ENCODE data around the gene ZNF268. TPM values are rescaled to one million over a fixed set of nuclear protein-coding genes. Genes with fewer than 3 reads are reported as not detected.

ZNF268 gene
- total and polyA plus RNA-seq, 2 donors (not counting 1 experiment from before 2014, with no cell fraction given), result 11.6 to 28.6 TPM

DNA sequence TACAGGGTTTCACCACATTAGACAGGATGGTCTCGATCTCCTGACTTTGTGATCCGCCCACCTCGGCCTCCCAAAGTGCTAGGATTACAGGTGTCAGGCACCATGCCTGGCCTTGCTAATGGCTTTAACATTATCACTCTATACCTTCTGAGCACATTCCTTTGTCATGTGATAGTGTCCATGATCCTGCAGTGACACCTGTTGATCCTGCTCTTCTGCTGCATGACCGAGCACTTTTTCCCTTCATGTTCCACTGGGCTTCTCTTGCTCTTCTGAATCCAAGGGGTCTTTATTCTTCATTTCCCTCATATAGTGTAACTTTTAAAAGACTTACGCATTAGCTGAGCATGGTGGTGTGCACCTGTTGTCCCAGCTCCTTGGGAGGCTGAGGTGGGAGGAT is 11.6 kb downstream of the ZNF268 start:
- no peak for DNase-seq (ENCODE audit: low read depth in 2 of 2)
- Histone ChIP-seq H3K36me3 (ENCODE audit: control insufficient read depth, insufficient read depth, low read length) (peaks cover 23% of the 10 kb centered on the region), H3K27ac (ENCODE audit: insufficient read depth, low read length) (no peak overlapping the region), H3K9me3 (ENCODE audit: control insufficient read depth, insufficient read depth, low read depth, low read length) (peaks cover 2% of the 10 kb centered on the region), H4K20me1 (ENCODE audit: control insufficient read depth, extremely low read depth, insufficient read depth, low read length) (no peaks in the 10 kb centered on the region), H3K4me1 (ENCODE audit: control insufficient read depth, extremely low read depth, insufficient read depth, low read length) (no peaks in the 10 kb centered on the region), H3K79me2 (ENCODE audit: control insufficient read depth, insufficient read depth, low read length) (no peaks in the 10 kb centered on the region), H2AFZ (ENCODE audit: low read length) (no peak overlapping the region), H3K4me2 (ENCODE audit: extremely low read depth, insufficient read depth, low read length) (no peak overlapping the region), H3K4me3 (replicated peaks in 1 of 4; ENCODE audit: control extremely low read depth in 1 of 4, insufficient read depth in 1 of 4, low read depth in 3 of 4, low read length in 4 of 4) (no peak overlapping the region), H3K9ac (ENCODE audit: insufficient read depth, low read length) (no peak overlapping the region), H3K27me3 (ENCODE audit: control insufficient read depth, insufficient read depth, low read length) (no peaks in the 10 kb centered on the region)
- no peak for TF ChIP-seq EZH2 (IDR thresholded peaks at IDR 0.05; ENCODE audit: low read length, missing control alignments)

GRCh38 chr12:133201888-133202287 is 20.6 kb downstream of the ZNF268 start:
- Histone ChIP-seq H3K4me3 (replicated peaks in 1 of 4; ENCODE audit: control extremely low read depth in 1 of 4, insufficient read depth in 1 of 4, low read depth in 3 of 4, low read length in 4 of 4) (no peak overlapping the region), H3K36me3 (ENCODE audit: control insufficient read depth, insufficient read depth, low read length) (peaks cover 5% of the 10 kb centered on the region), H3K9me3 (ENCODE audit: control insufficient read depth, insufficient read depth, low read depth, low read length) (peaks cover 19% of the 10 kb centered on the region), H3K79me2 (ENCODE audit: control insufficient read depth, insufficient read depth, low read length) (no peaks in the 10 kb centered on the region), H3K27ac (ENCODE audit: insufficient read depth, low read length) (no peak overlapping the region), H2AFZ (ENCODE audit: low read length) (no peak overlapping the region), H3K4me2 (ENCODE audit: extremely low read depth, insufficient read depth, low read length) (no peak overlapping the region), H4K20me1 (ENCODE audit: control insufficient read depth, extremely low read depth, insufficient read depth, low read length) (no peaks in the 10 kb centered on the region), H3K27me3 (ENCODE audit: control insufficient read depth, insufficient read depth, low read length) (no peaks in the 10 kb centered on the region), H3K4me1 (ENCODE audit: control insufficient read depth, extremely low read depth, insufficient read depth, low read length) (no peaks in the 10 kb centered on the region), H3K9ac (ENCODE audit: insufficient read depth, low read length) (no peak overlapping the region)
- no peak for DNase-seq (ENCODE audit: low read depth in 2 of 2)
- TF ChIP-seq EZH2 (IDR thresholded peaks at IDR 0.05; ENCODE audit: low read length, missing control alignments) (no peak), CTCF (conservative IDR thresholded peaks at IDR 0.05 in 1 of 2, IDR thresholded peaks at IDR 0.05 in 1 of 2; ENCODE audit: low read depth in 1 of 2, low read length in 2 of 2) (no peak)

DNA sequence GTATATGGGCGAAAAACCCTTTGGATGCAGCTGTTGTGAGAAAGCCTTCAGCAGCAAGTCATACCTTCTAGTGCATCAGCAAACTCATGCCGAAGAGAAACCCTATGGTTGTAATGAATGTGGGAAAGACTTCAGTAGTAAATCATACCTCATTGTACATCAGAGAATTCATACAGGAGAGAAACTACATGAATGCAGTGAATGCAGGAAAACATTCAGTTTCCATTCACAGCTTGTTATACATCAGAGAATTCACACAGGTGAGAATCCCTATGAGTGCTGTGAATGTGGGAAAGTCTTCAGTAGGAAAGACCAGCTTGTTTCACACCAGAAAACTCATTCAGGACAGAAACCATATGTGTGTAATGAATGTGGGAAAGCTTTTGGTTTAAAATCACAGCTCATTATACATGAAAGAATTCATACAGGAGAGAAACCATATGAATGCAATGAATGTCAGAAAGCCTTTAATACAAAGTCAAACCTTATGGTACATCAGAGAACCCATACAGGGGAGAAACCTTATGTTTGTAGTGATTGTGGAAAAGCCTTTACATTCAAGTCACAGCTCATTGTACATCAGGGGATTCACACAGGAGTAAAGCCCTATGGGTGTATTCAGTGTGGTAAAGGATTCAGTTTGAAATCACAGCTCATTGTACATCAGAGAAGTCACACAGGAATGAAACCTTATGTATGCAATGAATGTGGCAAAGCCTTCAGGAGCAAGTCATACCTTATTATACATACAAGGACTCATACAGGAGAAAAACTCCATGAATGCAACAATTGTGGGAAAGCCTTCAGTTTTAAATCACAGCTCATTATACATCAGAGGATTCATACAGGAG is 21.4 kb downstream of the ZNF268 start:
- H3K4me1 ChIP-seq (ENCODE audit: control insufficient read depth, extremely low read depth, insufficient read depth, low read length), result no peaks in the 10 kb centered on the region
- peak; percentile 28 to 31 for DNase-seq (ENCODE audit: low read depth in 2 of 2)
- no peak overlapping the region for H3K9ac ChIP-seq (ENCODE audit: insufficient read depth, low read length)
- no peak overlapping the region for H3K4me2 ChIP-seq (ENCODE audit: extremely low read depth, insufficient read depth, low read length)
- H3K27me3 ChIP-seq (ENCODE audit: control insufficient read depth, insufficient read depth, low read length), result no peaks in the 10 kb centered on the region
- H4K20me1 ChIP-seq (ENCODE audit: control insufficient read depth, extremely low read depth, insufficient read depth, low read length), result no peaks in the 10 kb centered on the region
- no peaks in the 10 kb centered on the region for H3K79me2 ChIP-seq (ENCODE audit: control insufficient read depth, insufficient read depth, low read length)
- H3K36me3 ChIP-seq (ENCODE audit: control insufficient read depth, insufficient read depth, low read length), result peaks cover 5% of the 10 kb centered on the region
- TF ChIP-seq CTCF (conservative IDR thresholded peaks at IDR 0.05 in 1 of 2, IDR thresholded peaks at IDR 0.05 in 1 of 2; ENCODE audit: low read depth in 1 of 2, low read length in 2 of 2), result no peak
- no peak overlapping the region for H3K27ac ChIP-seq (ENCODE audit: insufficient read depth, low read length)
- H3K9me3 ChIP-seq (ENCODE audit: control insufficient read depth, insufficient read depth, low read depth, low read length), result peaks cover 19% of the 10 kb centered on the region
- no peak overlapping the region for H3K4me3 ChIP-seq (replicated peaks in 1 of 4; ENCODE audit: control extremely low read depth in 1 of 4, insufficient read depth in 1 of 4, low read depth in 3 of 4, low read length in 4 of 4)
- H2AFZ ChIP-seq (ENCODE audit: low read length), result no peak overlapping the region
